SIG-M5 treated with dmso at 0.1 percent for 504 hours (cell line): Measurements from ENCODE around the gene NUDT3.
"Not testable (repeated sequence)": the region's sequence is repeated elsewhere in the genome, so short reads cannot be mapped to it uniquely, and the experiment has no call there.

ENCODE experiments used
- DNase-seq: peaks from one replicate; lab custom pipeline; 2025; ENCODE audit not compliant: unreplicated experiment; lab: John Stamatoyannopoulos, UW

The NUDT3 gene

GRCh38 chr6:34346175-34347119 is 46.0 kb downstream of the NUDT3 start:
- no peak for DNase-seq

- no peak for DNase-seq
Measured at GRCh38 chr6:34343806-34344205, 48.7 kb downstream of the NUDT3 start.

- no peak for DNase-seq
Measured at GRCh38 chr6:34342247-34342646, 50.2 kb downstream of the NUDT3 start.

- no peak for DNase-seq
Measured at GRCh38 chr6:34341481-34341971, 50.9 kb downstream of the NUDT3 start.

GRCh38 chr6:34340906-34341480 is 51.5 kb downstream of the NUDT3 start:
- no peak for DNase-seq

- no peak for DNase-seq
Measured at GRCh38 chr6:34340394-34340793, 52.1 kb downstream of the NUDT3 start.

- no peak for DNase-seq
Measured at GRCh38 chr6:34339971-34340370, 52.5 kb downstream of the NUDT3 start.

- no peak for DNase-seq
Measured at GRCh38 chr6:34339432-34339831, 53.0 kb downstream of the NUDT3 start.

GRCh38 chr6:34338811-34339210 is 53.7 kb downstream of the NUDT3 start:
- no peak for DNase-seq

- no peak for DNase-seq
Measured at GRCh38 chr6:34338377-34338776, 54.1 kb downstream of the NUDT3 start.

GRCh38 chr6:34334796-34335416 is 57.6 kb downstream of the NUDT3 start:
- DNase-seq = no peak

- DNase-seq = no peak
Measured at GRCh38 chr6:34333858-34334257, 58.6 kb downstream of the NUDT3 start.

- DNase-seq = peak; percentile 60
Measured at GRCh38 chr6:34332251-34333198, 59.9 kb downstream of the NUDT3 start.

- DNase-seq = no peak
Measured at GRCh38 chr6:34331371-34332050, 61.0 kb downstream of the NUDT3 start.

GRCh38 chr6:34329814-34330213 is 62.7 kb downstream of the NUDT3 start:
- DNase-seq = not testable (repeated sequence)

- DNase-seq = no peak
Measured at GRCh38 chr6:34328969-34329368, 63.5 kb downstream of the NUDT3 start.

GRCh38 chr6:34327313-34328205 is 64.9 kb downstream of the NUDT3 start:
- DNase-seq = not testable (repeated sequence)

GRCh38 chr6:34325633-34326032 is 66.8 kb downstream of the NUDT3 start:
- DNase-seq = no peak
